OCI-LY7 (cell line): ENCODE data around the gene TM7SF2. TPM values are rescaled to one million over a fixed set of nuclear protein-coding genes. Genes with fewer than 3 reads are reported as not detected.

Source experiments
- BruUV-seq: library from RNA; stranded (reverse); fragments of 400-500 nt; replicated peaks from 2 replicates; lab custom pipeline; 2021; lab: Mats Ljungman, UMichigan
- CTCF ChIA-PET: fragments of 300-600 bp; sonication (Branson Sonifier 250); formaldehyde crosslinking; loops from one replicate; lab custom pipeline; 2022; ENCODE audit warnings: antibody characterized with exemption; ENCODE audit not compliant: unreplicated experiment; lab: Charles Lee
- POLR2A ChIA-PET: fragments of 300-600 bp; sonication (Branson Sonifier 250); formaldehyde crosslinking; loops from one replicate; lab custom pipeline; 2022; ENCODE audit warnings: antibody characterized with exemption; lab: Charles Lee
- DNase-seq: peaks from one replicate; pipeline ENCODE4 v3.0.0-alpha.2; 2015; ENCODE audit warnings: low spot score
- H2AFZ ChIP-seq: fragments of 200-600 bp; sonication (generic), shearing (Covaris generic); 2 replicates; pipeline ENCODE4 v1.6.1; 2014; ENCODE audit warnings: mild to moderate bottlenecking, antibody characterized with exemption, low read length, moderate library complexity
- H3K27ac ChIP-seq: fragments of 200-600 bp; sonication (generic); 2 replicates; pipeline ENCODE4 v1.5.1; 2014; ENCODE audit warnings: mixed run types, low read depth, mild to moderate bottlenecking, moderate library complexity, low read length, inconsistent platforms; ENCODE audit not compliant: poor library complexity, severe bottlenecking
- H3K36me3 ChIP-seq: fragments of 200-600 bp; sonication (generic); 2 replicates; pipeline ENCODE4 v1.6.1; 2014; ENCODE audit warnings: mild to moderate bottlenecking, antibody characterized with exemption, low read length, moderate library complexity, mixed read lengths; ENCODE audit not compliant: insufficient read depth
- H3K4me1 ChIP-seq: fragments of 200-600 bp; sonication (generic); 2 replicates; pipeline ENCODE4 v1.5.1; 2014; ENCODE audit warnings: mild to moderate bottlenecking, low read length; ENCODE audit not compliant: insufficient read depth, poor library complexity, severe bottlenecking
- H3K4me2 ChIP-seq: fragments of 200-600 bp; sonication (generic); 2 replicates; pipeline ENCODE4 v1.6.1; 2014; ENCODE audit warnings: mild to moderate bottlenecking, low read length
- H3K4me3 ChIP-seq: fragments of 200-600 bp; sonication (generic); 2 replicates; pipeline ENCODE4 v1.5.1; 2014; ENCODE audit warnings: mild to moderate bottlenecking, low read depth, low read length; ENCODE audit not compliant: poor library complexity, severe bottlenecking
- H3K79me2 ChIP-seq: fragments of 200-600 bp; sonication (generic); 2 replicates; pipeline ENCODE4 v1.6.1; 2016; ENCODE audit warnings: low read depth, mild to moderate bottlenecking, low read length, moderate library complexity, mixed read lengths; ENCODE audit not compliant: insufficient read depth
- H3K9me2 ChIP-seq: fragments of 200-600 bp; sonication (generic); 2 replicates; pipeline ENCODE4 v1.6.1; 2016; ENCODE audit warnings: mild to moderate bottlenecking, low read length, mixed read lengths; ENCODE audit not compliant: insufficient read depth
- H3K9me3 ChIP-seq: fragments of 200-600 bp; sonication (generic); 2 replicates; pipeline ENCODE4 v1.6.1; 2014; ENCODE audit warnings: mild to moderate bottlenecking, mixed run types, low read length, mixed read lengths
- H4K20me1 ChIP-seq: fragments of 200-600 bp; sonication (generic); 2 replicates; pipeline ENCODE4 v1.6.1; 2014; ENCODE audit warnings: mild to moderate bottlenecking, antibody characterized with exemption, low read length, moderate library complexity, mixed read lengths; ENCODE audit not compliant: insufficient read depth
- EZH2phosphoT487 ChIP-seq: fragments of 200-600 bp; sonication (generic); IDR thresholded peaks from 2 replicates; pipeline ENCODE4 v1.6.1; 2018; ENCODE audit warnings: low read depth, borderline replicate concordance, mild to moderate bottlenecking, mixed run types, antibody characterized with exemption, low read length, moderate library complexity, mixed read lengths
- intact Hi-C: fragments of 100-400 bp; cut with micrococcal nuclease; formaldehyde crosslinking; loops from one replicate; pipeline ENCODE4 v1.10.0; 2022; ENCODE audit not compliant: unreplicated experiment
- total RNA-seq, 2 experiments: library from RNA; depleted of rRNA in 1 of 2; stranded (reverse); fragments of >200 nt in 1 of 2; shearing (Covaris generic) in 1 of 2; gene quantifications; 2 replicates each; pipeline ENCODE4 v1.2.3, GENCODE V29; 2014 to 2022
- TF ChIP-seq, protein P1 (sequence below): fragments of 200-600 bp; sonication (generic); conservative IDR thresholded peaks from 2 replicates; pipeline ENCODE4 v1.5.1; 2014; ENCODE audit warnings: mild to moderate bottlenecking, antibody characterized with exemption, low read length, moderate library complexity, mixed read lengths

Gene TM7SF2
- total RNA-seq, 2 experiments from 2014 or later = 25.8 to 54.1 TPM

DNA sequence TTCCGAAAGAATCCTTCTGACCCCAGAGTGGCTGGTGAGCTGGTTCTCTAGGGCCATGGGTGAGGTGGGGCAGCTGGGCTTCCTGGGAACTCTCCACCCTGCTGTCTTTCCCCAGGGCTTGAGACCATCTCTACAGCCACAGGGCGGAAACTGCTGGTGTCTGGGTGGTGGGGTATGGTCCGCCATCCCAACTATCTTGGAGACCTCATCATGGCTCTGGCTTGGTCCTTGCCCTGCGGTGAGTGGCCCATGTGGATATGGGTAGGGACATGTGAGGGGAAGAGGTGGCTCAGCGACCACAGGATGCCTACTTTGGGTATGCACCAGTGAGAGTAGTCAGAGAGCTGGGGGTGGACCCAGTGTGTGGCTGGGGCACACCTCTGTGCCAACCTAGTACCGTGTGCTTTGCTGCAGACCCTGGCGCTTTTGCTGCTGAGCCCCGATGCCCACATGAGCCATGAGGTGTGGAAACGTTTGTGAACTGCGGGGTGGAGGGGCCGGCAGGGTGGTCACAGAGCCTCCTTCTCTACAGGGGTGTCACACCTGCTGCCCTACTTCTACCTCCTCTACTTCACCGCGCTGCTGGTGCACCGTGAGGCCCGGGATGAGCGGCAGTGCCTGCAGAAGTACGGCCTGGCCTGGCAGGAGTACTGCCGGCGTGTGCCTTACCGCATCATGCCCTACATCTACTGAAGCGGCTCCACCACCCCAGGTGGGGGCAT, 3.9 kb downstream of the TM7SF2 start:
- Histone ChIP-seq H3K9me2 (no peaks in the 10 kb centered on the region), H2AFZ (no peak overlapping the region), H4K20me1 (peaks cover 16% of the 10 kb centered on the region; the same call in 1 of the 2 replicates), H3K79me2 (peaks cover 32% of the 10 kb centered on the region), H3K4me2 (peak overlapping the region; percentile 80), H3K36me3 (peaks cover 66% of the 10 kb centered on the region), H3K4me1 (peaks cover 74% of the 10 kb centered on the region), H3K4me3 (peak overlapping the region; percentile 81), H3K27ac (no peak overlapping the region), H3K9me3 (no peaks in the 10 kb centered on the region)
- CTCF ChIA-PET = no interaction called here
- POLR2A ChIA-PET = interaction anchor here (1.0 to 1.5 kb wide), 2 partner anchors 15 to 16 kb away, joined by 4 to 6 read pairs; no protein-coding TSS in a partner anchor
- no peak for DNase-seq
- intact Hi-C loops = loop anchor here (10.0 kb wide), 1 partner anchor 341 kb away; the partner anchor contains the start of gene SF1
- TSS peak; percentile 38 for BruUV-seq
- no peak for TF ChIP-seq EZH2phosphoT487
- TF ChIP-seq, protein P1, sequence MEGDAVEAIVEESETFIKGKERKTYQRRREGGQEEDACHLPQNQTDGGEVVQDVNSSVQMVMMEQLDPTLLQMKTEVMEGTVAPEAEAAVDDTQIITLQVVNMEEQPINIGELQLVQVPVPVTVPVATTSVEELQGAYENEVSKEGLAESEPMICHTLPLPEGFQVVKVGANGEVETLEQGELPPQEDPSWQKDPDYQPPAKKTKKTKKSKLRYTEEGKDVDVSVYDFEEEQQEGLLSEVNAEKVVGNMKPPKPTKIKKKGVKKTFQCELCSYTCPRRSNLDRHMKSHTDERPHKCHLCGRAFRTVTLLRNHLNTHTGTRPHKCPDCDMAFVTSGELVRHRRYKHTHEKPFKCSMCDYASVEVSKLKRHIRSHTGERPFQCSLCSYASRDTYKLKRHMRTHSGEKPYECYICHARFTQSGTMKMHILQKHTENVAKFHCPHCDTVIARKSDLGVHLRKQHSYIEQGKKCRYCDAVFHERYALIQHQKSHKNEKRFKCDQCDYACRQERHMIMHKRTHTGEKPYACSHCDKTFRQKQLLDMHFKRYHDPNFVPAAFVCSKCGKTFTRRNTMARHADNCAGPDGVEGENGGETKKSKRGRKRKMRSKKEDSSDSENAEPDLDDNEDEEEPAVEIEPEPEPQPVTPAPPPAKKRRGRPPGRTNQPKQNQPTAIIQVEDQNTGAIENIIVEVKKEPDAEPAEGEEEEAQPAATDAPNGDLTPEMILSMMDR = no peak

GRCh38 chr11:65116370-65117205, 4.9 kb downstream of the TM7SF2 start:
- ChIA-PET CTCF (no interaction called here), POLR2A (interaction anchor here (0.8 to 1.8 kb wide), 5 partner anchors 13 to 146 kb away, joined by 3 to 6 read pairs (median 4); no protein-coding TSS in a partner anchor)
- H3K79me2 ChIP-seq = peaks cover 43% of the 10 kb centered on the region
- H3K4me2 ChIP-seq = peak overlapping the region; percentile 80
- H3K9me2 ChIP-seq = no peaks in the 10 kb centered on the region
- peak; percentile 55 for DNase-seq
- intact Hi-C loops = loop anchor here (1.0 to 10.0 kb wide), 4 partner anchors 16 to 342 kb away; partner anchors contain the start of genes CDCA5, SF1 and ZFPL1
- H3K9me3 ChIP-seq = no peaks in the 10 kb centered on the region
- peaks cover 69% of the 10 kb centered on the region for H3K36me3 ChIP-seq
- TF ChIP-seq, protein P1 = no peak
- no peak for TF ChIP-seq EZH2phosphoT487
- peaks cover 17% of the 10 kb centered on the region; the same call in 1 of the 2 replicates for H4K20me1 ChIP-seq
- peak overlapping the region; percentile 59 for H3K27ac ChIP-seq
- no TSS peak for BruUV-seq
- no peak overlapping the region for H2AFZ ChIP-seq
- peak overlapping the region; percentile 81 for H3K4me3 ChIP-seq
- H3K4me1 ChIP-seq = peaks cover 70% of the 10 kb centered on the region
